NCI-H2196 treated with DMSO at 0.1 percent for 48 hours (cell line): Measurements from ENCODE around the gene FRY.
"Not testable (repeated sequence)": the region's sequence is repeated elsewhere in the genome, so short reads cannot be mapped to it uniquely, and the experiment has no call there.

Experiments
- DNase-seq: peaks from one replicate; lab custom pipeline; 2025; ENCODE audit not compliant: unreplicated experiment; lab: John Stamatoyannopoulos, UW

FRY gene

DNA sequence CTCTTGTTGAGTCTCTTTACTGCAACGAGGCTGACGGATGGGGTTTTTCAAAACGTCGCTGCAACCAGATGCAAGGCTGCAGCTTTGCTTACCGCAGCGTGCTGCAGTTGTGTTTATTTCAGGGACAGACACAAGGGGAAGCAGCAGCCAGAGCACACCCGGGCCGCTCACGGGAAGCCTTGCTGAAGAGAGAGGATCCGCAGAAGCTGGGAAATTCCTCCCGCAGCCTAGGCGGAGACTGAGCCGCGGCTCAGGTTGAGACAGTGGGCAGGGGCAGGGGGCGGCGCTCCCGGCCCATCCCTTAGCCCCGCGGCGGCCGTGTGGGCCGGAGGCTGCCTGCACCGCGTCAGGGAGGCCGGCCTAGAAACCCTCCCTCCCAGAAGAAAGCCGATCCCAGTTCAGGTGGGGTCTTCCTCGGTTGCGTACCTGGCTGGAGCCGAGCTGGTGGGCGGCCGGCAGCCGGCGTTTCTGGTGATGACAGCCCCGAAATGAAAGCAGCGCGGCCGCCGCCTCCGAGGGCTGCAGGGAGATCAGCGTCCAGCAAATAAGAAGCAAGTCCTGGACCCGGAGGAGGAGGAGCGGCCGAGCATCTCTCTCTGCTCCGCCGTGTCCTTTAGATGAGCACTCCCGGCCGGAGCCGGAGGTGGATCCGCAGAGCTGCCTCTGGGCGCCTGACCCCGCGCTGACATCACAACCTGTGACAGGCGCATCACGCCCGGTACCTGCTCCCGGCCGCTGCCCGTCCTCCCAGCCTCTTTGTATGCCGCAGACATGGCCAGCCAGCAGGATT lies at the start of gene FRY:
FRY (plus strand) TSS at position 750 of the 790 bp plus-strand sequence; CDS start at position 772, 22 bp downstream.
- DNase-seq, result peak; percentile 19

DNA sequence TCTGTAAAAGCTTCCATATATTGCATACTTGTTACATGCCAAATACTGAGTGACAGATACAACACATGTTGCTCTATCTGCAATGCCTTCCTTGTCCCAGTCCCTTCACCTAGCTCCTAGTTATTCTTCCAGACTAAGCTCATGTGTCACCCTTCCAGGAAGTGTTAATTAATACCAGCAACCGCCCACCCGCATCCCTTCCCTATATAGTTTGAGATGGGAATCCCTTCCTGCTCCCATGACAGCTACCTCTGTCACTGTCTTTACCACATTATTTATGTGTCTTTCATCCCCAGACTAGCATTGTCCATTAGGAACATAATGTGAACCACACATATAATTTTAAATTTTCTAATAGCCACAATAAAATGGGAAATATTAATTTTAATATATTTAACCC lies 49.5 kb upstream of the FRY start:
- no peak for DNase-seq

- peak; percentile 15 for DNase-seq
Measured at GRCh38 chr13:31982540-31982939, 49.0 kb upstream of the FRY start.

DNA sequence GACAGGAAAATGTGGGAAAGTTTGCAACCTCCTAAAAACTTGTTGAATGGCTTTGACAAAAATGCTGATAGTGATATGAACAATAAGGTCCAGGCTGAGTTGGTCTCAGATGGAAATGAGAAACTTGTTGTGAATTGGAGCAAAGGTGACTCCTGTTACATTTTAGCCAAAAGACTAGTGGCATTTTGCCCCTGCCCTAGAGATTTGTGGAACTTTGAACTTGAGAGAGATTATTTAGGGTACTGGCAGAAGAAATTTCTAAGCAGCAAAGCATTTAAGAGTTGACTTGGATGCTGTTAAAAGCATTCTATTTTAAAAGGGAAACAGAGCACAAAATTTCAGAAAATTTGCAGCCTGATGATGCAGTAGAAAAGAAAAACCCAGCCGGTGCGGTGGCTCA lies 47.9 kb upstream of the FRY start:
- DNase-seq, result not testable (repeated sequence)

DNA sequence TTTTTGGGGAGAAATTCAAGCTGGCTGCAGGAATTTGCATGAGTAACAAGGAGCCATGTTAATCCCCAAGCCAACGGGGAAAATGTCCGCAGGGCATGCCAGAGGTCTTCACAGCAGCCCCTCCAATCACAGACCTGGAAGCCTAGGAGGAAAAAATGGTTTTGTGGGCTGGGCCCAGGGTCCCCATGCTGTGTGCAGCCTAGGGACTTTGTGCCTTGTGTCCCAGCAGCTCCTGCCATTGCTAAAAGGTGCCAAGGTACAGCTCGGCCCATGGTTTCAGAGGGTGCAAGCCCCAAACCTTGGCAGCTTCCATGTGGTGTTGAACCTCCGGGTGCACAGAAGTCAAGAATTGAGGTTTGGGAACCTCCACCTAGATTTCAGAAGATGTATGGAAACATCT lies 47.2 kb upstream of the FRY start:
- not testable (repeated sequence) for DNase-seq

DNA sequence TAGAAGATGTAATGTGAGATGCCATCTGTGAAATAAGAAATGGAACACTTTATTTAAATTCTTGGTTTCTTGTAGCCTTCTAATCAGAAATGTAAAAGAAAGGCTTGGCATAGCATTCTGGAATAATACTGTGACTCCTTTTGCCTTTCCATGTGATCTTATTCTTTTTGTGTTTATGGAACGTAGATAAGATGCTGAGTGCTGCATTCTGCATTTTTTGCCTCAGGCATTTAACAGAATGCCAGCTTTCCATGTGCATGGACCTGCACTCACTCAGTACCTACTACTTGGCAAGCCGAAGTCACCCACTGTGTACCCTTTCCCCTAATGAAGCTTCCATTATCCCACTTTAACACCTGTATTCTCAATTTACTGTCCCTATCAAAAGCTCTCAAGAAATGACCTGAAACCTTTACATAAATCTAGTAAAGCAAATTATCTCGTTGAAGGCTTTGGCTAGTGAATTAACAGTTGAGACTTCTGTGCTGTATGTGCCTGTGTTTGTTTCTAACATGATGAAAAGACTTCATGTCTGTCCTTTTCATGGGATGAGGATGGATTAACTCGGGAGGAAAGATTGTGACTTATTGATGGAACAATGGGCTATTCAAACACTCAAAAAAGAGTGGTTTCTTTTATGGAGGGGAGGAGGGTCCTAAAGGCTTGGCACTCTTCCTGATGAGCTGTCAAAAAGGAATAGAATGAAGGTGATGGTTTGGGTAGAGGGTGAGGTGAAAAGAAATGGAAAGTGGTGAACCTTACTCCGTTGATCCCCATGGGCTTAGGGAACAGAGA lies 44.7 kb upstream of the FRY start:
- no peak for DNase-seq

- DNase-seq, result no peak
Measured at GRCh38 chr13:31987535-31988170, 43.9 kb upstream of the FRY start.

- not testable (repeated sequence) for DNase-seq
Measured at GRCh38 chr13:31994367-31994766, 37.2 kb upstream of the FRY start.

GRCh38 chr13:31996601-31997000 lies 35.0 kb upstream of the FRY start:
- DNase-seq, result no peak

DNA sequence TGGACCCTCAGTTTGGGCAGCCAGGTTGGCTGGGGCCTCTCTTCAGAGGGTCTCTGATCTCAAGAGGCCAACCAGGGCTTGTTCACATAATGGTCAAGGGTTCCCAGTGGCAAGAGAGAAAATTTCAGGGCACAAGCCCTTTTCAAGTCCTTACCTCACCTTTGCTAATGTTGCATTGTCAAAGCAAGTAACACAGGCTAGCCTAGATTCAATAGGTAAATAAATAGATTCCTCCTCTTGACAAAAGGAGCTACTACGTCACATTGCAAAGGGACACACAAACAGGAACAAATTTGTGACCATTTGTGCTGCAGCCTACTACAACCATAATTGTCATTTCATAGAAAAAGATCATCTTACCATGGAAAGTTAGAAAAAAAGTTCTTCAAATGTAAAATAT lies 33.9 kb upstream of the FRY start:
- no peak for DNase-seq

DNA sequence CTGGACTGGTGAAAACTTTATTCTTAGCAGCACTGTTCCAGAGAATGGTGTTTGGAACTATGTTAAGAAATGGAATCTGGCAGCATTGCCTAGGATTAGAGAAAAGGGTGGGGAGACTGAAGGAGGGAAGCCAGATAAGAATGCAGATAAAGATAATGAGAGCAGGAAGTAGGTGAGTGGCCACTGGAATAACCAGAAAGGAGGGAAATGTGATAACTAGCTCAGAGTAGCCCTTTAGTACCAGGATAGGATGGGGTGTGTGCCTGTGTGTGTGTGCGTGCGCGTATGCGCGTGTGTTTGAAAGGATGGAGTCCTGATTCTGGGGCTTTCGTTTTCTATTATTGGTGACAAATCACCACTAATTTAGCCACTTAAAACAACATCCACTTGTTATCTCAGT lies 33.4 kb upstream of the FRY start:
- no peak for DNase-seq

- DNase-seq, result not testable (repeated sequence)
Measured at GRCh38 chr13:32000754-32001153, 30.8 kb upstream of the FRY start.

GRCh38 chr13:32001154-32001768 lies 30.3 kb upstream of the FRY start:
- peak; percentile 1 for DNase-seq

DNA sequence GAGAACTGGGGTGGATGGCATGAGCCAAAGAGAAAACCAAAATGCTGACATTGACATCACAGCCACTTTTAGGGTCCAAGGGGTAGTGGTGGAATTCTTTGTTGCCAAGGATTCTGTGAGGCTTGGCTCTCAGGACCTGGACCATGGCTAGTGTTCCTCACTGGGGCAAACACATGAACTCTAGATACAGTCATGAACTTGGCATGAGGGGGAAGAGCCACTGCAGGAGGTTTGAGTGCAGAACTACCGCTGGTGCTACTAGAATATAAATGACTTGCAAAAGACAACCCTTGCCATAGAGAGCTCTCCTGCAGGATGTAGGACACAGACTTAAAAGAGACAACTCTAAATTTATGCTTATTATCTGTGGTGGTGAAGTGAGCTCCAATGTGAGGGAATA lies 29.8 kb upstream of the FRY start:
- no peak for DNase-seq

DNA sequence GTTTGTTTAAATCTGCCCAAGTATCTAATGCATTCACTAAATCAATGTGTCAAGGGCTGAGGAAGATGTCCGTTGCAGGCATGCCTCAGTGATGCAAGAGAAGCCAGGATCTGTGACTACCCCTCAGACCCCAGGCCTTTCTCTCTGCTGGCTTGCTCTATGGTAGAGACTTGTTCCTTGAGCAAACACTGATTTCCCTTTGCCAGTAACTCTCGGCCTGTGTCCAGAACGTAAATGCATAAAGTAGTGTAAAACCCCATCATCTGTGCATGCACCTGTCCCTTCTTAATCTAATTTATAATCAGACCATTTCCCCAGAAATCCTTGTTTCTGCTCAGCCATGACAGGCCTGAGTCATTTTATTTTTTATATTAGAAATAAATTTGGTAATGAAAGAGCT lies 28.7 kb upstream of the FRY start:
- DNase-seq, result no peak

- no peak for DNase-seq
Measured at GRCh38 chr13:32007494-32007893, 24.1 kb upstream of the FRY start.

DNA sequence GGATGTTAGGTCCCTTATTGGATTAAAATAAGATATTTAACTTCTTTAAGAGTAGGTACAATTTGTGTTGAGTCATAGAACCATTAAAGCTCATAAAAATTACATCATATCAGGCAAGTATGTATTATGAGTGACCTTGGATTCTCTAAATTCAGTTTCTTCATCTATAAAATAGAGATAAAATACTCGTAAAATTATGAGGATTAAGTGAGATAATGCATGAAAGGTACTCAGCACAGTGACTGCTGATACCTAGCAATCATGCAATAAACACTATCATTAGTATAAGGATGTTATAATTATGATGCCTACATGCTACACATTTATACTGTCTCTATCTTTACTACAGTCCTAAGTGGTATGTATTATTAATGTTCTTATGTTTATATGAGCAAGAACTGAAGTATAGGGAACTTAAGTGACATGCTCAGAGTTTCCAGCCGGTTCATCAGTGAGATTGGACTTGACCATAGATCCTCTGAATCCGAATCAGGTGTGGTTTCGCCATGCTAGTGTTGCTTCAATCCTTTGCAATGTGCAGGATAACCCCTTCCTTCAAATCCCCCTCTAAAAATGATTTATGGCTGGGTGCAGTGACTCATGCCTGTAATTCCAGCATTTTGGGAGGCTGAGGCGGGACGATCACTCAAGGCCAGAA lies 22.9 kb upstream of the FRY start:
- no peak for DNase-seq

- no peak for DNase-seq
Measured at GRCh38 chr13:32009362-32009761, 22.2 kb upstream of the FRY start.

- DNase-seq, result no peak
Measured at GRCh38 chr13:32010136-32010535, 21.4 kb upstream of the FRY start.

DNA sequence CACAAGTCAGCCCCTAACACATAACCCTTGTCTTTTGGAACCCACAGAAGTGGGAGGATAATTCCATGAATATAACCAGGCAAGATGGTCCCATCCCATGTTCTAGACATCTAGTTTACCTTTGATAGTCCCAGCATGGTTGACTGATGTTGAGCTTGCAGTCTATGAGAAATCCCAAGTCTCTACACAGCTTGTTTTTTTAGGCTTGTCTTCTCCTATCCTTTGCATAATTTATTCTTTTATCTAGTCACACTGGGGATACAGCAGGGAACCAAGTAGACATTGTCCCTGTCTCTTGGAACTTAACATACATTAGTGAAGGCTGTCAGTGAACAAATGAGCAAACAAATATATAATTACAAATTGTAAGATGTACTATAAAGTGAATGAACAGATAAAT lies 19.6 kb upstream of the FRY start:
- no peak for DNase-seq

- no peak for DNase-seq
Measured at GRCh38 chr13:32013181-32013580, 18.4 kb upstream of the FRY start.
